B cell (primary cell): Measurements from ENCODE around the gene TARS1. TPM values are rescaled to one million over a fixed set of nuclear protein-coding genes. Genes with fewer than 3 reads are reported as not detected.

ENCODE experiments used
- ATAC-seq: fragments of 200-7000 bp; cut with Tn5 transposase; one replicate; pipeline ENCODE4 v1.10.0; 2021; ENCODE audit warnings: low read depth, mild to moderate bottlenecking, moderate number of reproducible peaks, moderate library complexity
- CTCF ChIA-PET: fragments of 350-600 bp; sonication (Branson Sonifier 250); formaldehyde crosslinking; loops from one replicate; lab custom pipeline; 2021; ENCODE audit warnings: antibody characterized with exemption, inconsistent platforms; lab: Charles Lee
- POLR2A ChIA-PET: fragments of 350-600 bp; sonication (Branson Sonifier 250); formaldehyde crosslinking; loops from one replicate; lab custom pipeline; 2021; ENCODE audit warnings: antibody characterized with exemption; lab: Charles Lee
- DNase-seq: peaks from one replicate; pipeline ENCODE4 v3.0.0; 2013
- H2AFZ ChIP-seq: 2 replicates; pipeline ENCODE4 v1.6.1; 2012; ENCODE audit warnings: mild to moderate bottlenecking, low read depth, low read length; ENCODE audit not compliant: insufficient read depth, poor library complexity, severe bottlenecking
- H3K27ac ChIP-seq, 2 donors: 1 replicate in 1 of 2; 2 replicates in 1 of 2; pipeline ENCODE4 v1.5.1; 2012 to 2013; ENCODE audit warnings: low read length in 2 of 2, mild to moderate bottlenecking in 2 of 2, moderate library complexity in 1 of 2
- H3K27me3 ChIP-seq, 4 experiments: fragments of 200-600 bp in 1 of 4; sonication (generic) in 1 of 4; replicated peaks in 1 of 4; 1 replicate in 2 of 4; 2 replicates in 2 of 4; pipeline versions ENCODE4 v1.6.1 to v1.7.0; 2013 to 2016; ENCODE audit warnings: low read length in 3 of 4, mild to moderate bottlenecking in 2 of 4, mixed read lengths in 1 of 4, moderate library complexity in 1 of 4; ENCODE audit not compliant: insufficient read depth in 4 of 4, control insufficient read depth in 3 of 4; ENCODE audit errors: control extremely low read depth in 1 of 4
- H3K36me3 ChIP-seq, 2 experiments: replicated peaks in 1 of 2; 1 replicate in 1 of 2; 2 replicates in 1 of 2; pipeline versions ENCODE4 v1.6.1 to v1.7.1; 2013; ENCODE audit warnings: low read length in 1 of 2; ENCODE audit not compliant: insufficient read depth in 2 of 2, control insufficient read depth in 1 of 2; ENCODE audit errors: control extremely low read depth in 1 of 2, extremely low read depth in 1 of 2
- H3K4me1 ChIP-seq, 2 donors: fragments of 200-600 bp in 1 of 2; sonication (generic) in 1 of 2; 1 replicate in 1 of 2; 2 replicates in 1 of 2; pipeline versions ENCODE4 v1.5.1 to v1.6.1; 2013 to 2017; ENCODE audit warnings: low read length in 2 of 2; ENCODE audit not compliant: control insufficient read depth in 2 of 2, insufficient read depth in 2 of 2
- H3K4me2 ChIP-seq: replicated peaks from 2 replicates; pipeline ENCODE3; 2012; ENCODE audit warnings: mild to moderate bottlenecking, low read depth, low read length; ENCODE audit not compliant: poor library complexity, severe bottlenecking
- H3K4me3 ChIP-seq, 5 experiments: fragments of 200-600 bp in 1 of 5; sonication (generic) in 1 of 5; 1 replicate in 3 of 5; 2 replicates in 2 of 5; pipeline versions ENCODE4 v1.5.1 to v1.7.0; 2011 to 2016; ENCODE audit warnings: low read length in 4 of 5, mild to moderate bottlenecking in 4 of 5, low read depth in 2 of 5, control low read depth in 1 of 5, moderate library complexity in 1 of 5; ENCODE audit not compliant: insufficient read depth in 1 of 5; ENCODE audit errors: control extremely low read depth in 1 of 5, extremely low read depth in 1 of 5
- H3K79me2 ChIP-seq: fragments of 200-600 bp; sonication (generic); one replicate; pipeline ENCODE4 v1.6.0; 2016; ENCODE audit warnings: low read length; ENCODE audit not compliant: control insufficient read depth, insufficient read depth
- H3K9ac ChIP-seq: fragments of 200-600 bp; sonication (generic); 2 replicates; pipeline ENCODE4 v1.6.1; 2017; ENCODE audit warnings: mild to moderate bottlenecking, low read length, moderate library complexity
- H3K9me3 ChIP-seq, 3 donors: one replicate each; pipeline versions ENCODE4 v1.6.1 to v1.7.1; 2013; ENCODE audit warnings: low read length in 2 of 3; ENCODE audit not compliant: control insufficient read depth in 2 of 3, insufficient read depth in 1 of 3; ENCODE audit errors: control extremely low read depth in 1 of 3
- H4K20me1 ChIP-seq: 2 replicates; pipeline ENCODE4 v1.6.0; 2012; ENCODE audit warnings: mild to moderate bottlenecking, low read length; ENCODE audit not compliant: insufficient read depth, control insufficient read depth, poor library complexity, severe bottlenecking
- H3K27ac Mint-ChIP-seq: one replicate; pipeline ENCODE4 v1.8.0; 2021; ENCODE audit warnings: mixed read lengths
- H3K27me3 Mint-ChIP-seq: one replicate; pipeline ENCODE4 v1.8.0; 2021; ENCODE audit warnings: mixed read lengths
- H3K4me1 Mint-ChIP-seq: one replicate; pipeline ENCODE4 v1.8.0; 2021; ENCODE audit warnings: mixed read lengths
- H3K4me3 Mint-ChIP-seq: one replicate; pipeline ENCODE4 v1.8.0; 2021; ENCODE audit warnings: mixed read lengths
- H3K9me3 Mint-ChIP-seq: one replicate; pipeline ENCODE4 v1.8.0; 2022; ENCODE audit warnings: mixed read lengths; ENCODE audit not compliant: insufficient read depth
- EZH2 ChIP-seq: IDR thresholded peaks from 2 replicates; pipeline ENCODE4 v1.6.1; 2012; ENCODE audit warnings: borderline replicate concordance, low read depth, mild to moderate bottlenecking, moderate library complexity, low read length; ENCODE audit not compliant: insufficient read depth, poor library complexity, severe bottlenecking
- WGBS: methylation state at CpG from one replicate; pipeline ENCODE4 v1.1.5; 2013; ENCODE audit warnings: missing lambda C conversion rate; ENCODE audit not compliant: insufficient coverage; 5-methylcytosine and 5-hydroxymethylcytosine counted together
- intact Hi-C: fragments of 100-400 bp; cut with micrococcal nuclease; formaldehyde crosslinking; loops from one replicate; pipeline ENCODE4 v1.10.0; 2022
- polyA plus RNA-seq: library from polyadenylated mRNA; depleted of rRNA; stranded (reverse); fragments of >200 nt; gene quantifications from 2 replicates; pipeline ENCODE4 v1.2.3, GENCODE V29; 2012
- total RNA-seq, 2 donors: library from RNA; stranded (reverse); fragments of 120-200 nt in 1 of 2; gene quantifications; 1 replicate in 1 of 2; 2 replicates in 1 of 2; pipeline versions ENCODE4 v1.2.3 to v1.2.4, GENCODE V29; 2013 to 2022
- TF ChIP-seq, protein P1 (sequence below): fragments of 200-600 bp; IDR thresholded peaks from one replicate; pipeline ENCODE4 v1.8.0; 2022; ENCODE audit warnings: antibody characterized with exemption, mild to moderate bottlenecking

Gene TARS1
- total and polyA plus RNA-seq, 2 donors (not counting 1 experiment from before 2014, with no cell fraction given) = 11.0 to 66.0 TPM

- H3K27ac ChIP-seq = no peak overlapping the region
- Mint-ChIP-seq H3K4me1 (no peaks in the 10 kb centered on the region), H3K4me3 (no peak overlapping the region), H3K27me3 (no peaks in the 10 kb centered on the region), H3K9me3 (no peaks in the 10 kb centered on the region), H3K27ac (no peak overlapping the region)
- no peaks in the 10 kb centered on the region for H3K9me3 ChIP-seq
- peaks cover 26 to 65% of the 10 kb centered on the region in 2 experiments for H3K36me3 ChIP-seq
- H3K4me2 ChIP-seq = no peak overlapping the region
- no peak overlapping the region for H3K4me3 ChIP-seq
- ChIA-PET CTCF (interaction anchor here (0.7 to 2.7 kb wide), 4 partner anchors 15 to 1832 kb away, joined by 3 to 19 read pairs (median 4); no protein-coding TSS in a partner anchor), POLR2A (no interaction called here)
- H3K9ac ChIP-seq = no peak overlapping the region
- WGBS = 98% methylated on average over 7 of the region's 9 CpGs
- ATAC-seq (no peak), DNase-seq (no peak)
- no peaks in the 10 kb centered on the region for H3K79me2 ChIP-seq
- H3K4me1 ChIP-seq = no peaks in the 10 kb centered on the region
- H2AFZ ChIP-seq = no peak overlapping the region
- H3K27me3 ChIP-seq = no peaks in the 10 kb centered on the region
- no peaks in the 10 kb centered on the region for H4K20me1 ChIP-seq
- no peak for TF ChIP-seq EZH2
- TF ChIP-seq, protein P1, sequence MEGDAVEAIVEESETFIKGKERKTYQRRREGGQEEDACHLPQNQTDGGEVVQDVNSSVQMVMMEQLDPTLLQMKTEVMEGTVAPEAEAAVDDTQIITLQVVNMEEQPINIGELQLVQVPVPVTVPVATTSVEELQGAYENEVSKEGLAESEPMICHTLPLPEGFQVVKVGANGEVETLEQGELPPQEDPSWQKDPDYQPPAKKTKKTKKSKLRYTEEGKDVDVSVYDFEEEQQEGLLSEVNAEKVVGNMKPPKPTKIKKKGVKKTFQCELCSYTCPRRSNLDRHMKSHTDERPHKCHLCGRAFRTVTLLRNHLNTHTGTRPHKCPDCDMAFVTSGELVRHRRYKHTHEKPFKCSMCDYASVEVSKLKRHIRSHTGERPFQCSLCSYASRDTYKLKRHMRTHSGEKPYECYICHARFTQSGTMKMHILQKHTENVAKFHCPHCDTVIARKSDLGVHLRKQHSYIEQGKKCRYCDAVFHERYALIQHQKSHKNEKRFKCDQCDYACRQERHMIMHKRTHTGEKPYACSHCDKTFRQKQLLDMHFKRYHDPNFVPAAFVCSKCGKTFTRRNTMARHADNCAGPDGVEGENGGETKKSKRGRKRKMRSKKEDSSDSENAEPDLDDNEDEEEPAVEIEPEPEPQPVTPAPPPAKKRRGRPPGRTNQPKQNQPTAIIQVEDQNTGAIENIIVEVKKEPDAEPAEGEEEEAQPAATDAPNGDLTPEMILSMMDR = no peak
- intact Hi-C loops = no loop called here
These were observed 28.1 kb downstream of the TARS1 start for GRCh38 chr5:33468775-33469435.

DNA sequence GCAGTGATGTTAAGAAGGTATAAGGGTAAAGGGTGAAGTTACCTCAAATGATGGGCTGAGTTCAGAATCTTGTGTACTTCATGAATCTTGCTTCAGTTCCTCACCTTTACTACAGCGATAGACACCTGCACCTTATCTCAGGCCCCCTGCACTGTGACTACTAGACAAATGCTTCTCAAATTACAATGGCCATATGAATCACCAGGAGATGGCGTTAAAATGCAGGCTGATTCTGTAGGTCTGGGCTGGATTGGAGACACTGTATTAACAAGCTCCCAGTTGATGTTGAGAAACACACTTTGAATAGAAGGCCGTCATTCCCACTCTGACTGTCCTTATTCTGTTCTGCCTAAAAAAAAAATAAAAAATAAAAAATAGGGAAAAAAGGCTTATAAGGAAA is 29.8 kb downstream of the TARS1 start:
- H3K79me2 ChIP-seq = no peaks in the 10 kb centered on the region
- H2AFZ ChIP-seq = no peak overlapping the region
- H3K4me1 ChIP-seq = no peaks in the 10 kb centered on the region
- peaks cover 23 to 58% of the 10 kb centered on the region in 2 experiments for H3K36me3 ChIP-seq
- no peaks in the 10 kb centered on the region for H3K27me3 ChIP-seq
- no peak overlapping the region for H3K9ac ChIP-seq
- H3K4me3 ChIP-seq = no peak overlapping the region
- ATAC-seq = no peak
- WGBS = no CpG with 5 or more reads among the region's 3 CpGs
- no peak for DNase-seq
- CTCF ChIA-PET = interaction anchor here (0.6 to 2.7 kb wide), 4 partner anchors 16 to 466 kb away, joined by 3 to 19 read pairs (median 4); partner anchors contain the start of gene RXFP3
- no peak overlapping the region for H3K4me3 Mint-ChIP-seq
- H3K4me2 ChIP-seq = no peak overlapping the region
- POLR2A ChIA-PET = no interaction called here
- no peaks in the 10 kb centered on the region for H3K27me3 Mint-ChIP-seq
- no peak overlapping the region for H3K27ac ChIP-seq
- H4K20me1 ChIP-seq = no peaks in the 10 kb centered on the region
- H3K9me3 Mint-ChIP-seq = peaks cover 6% of the 10 kb centered on the region
- H3K27ac Mint-ChIP-seq = no peak overlapping the region
- H3K4me1 Mint-ChIP-seq = peaks cover 5% of the 10 kb centered on the region
- intact Hi-C loops = no loop called here
- no peak for TF ChIP-seq EZH2
- TF ChIP-seq, protein P1 = no peak
- peaks cover 0 to 5% (median 5%) of the 10 kb centered on the region in 3 donors for H3K9me3 ChIP-seq
